Prostate gland (tissue), 2 donors: ENCODE results near the gene DZIP3. TPM values are rescaled to one million over a fixed set of nuclear protein-coding genes. Genes with fewer than 3 reads are reported as not detected.

Experiments used
- DNase-seq: peaks from one replicate; pipeline ENCODE4 v3.0.0-alpha.2; 2019; ENCODE audit warnings: low spot score
- H3K27ac ChIP-seq, 2 donors: fragments of 200-600 bp; sonication (generic); 2 replicates each; pipeline ENCODE4 v1.5.1; 2017 to 2019
- H3K27me3 ChIP-seq: fragments of 200-600 bp; sonication (generic); replicated peaks from 2 replicates; pipeline ENCODE4 v1.5.1; 2019; ENCODE audit not compliant: insufficient read depth
- H3K36me3 ChIP-seq, 2 donors: fragments of 200-600 bp; sonication (generic); 1 replicate in 1 of 2; 2 replicates in 1 of 2; pipeline versions ENCODE4 v1.5.1 to v1.8.1; 2017 to 2019
- H3K4me1 ChIP-seq: fragments of 200-600 bp; sonication (generic); replicated peaks from 2 replicates; pipeline ENCODE4 v1.5.1; 2019
- H3K4me3 ChIP-seq, 2 donors: fragments of 200-600 bp; sonication (generic); 2 replicates each; pipeline ENCODE4 v1.5.1; 2017 to 2019
- H3K9me3 ChIP-seq: fragments of 200-600 bp; sonication (generic); 2 replicates; pipeline ENCODE4 v1.5.1; 2017
- POLR2A ChIP-seq: fragments of 450-650 bp; IDR thresholded peaks from one replicate; pipeline ENCODE4 v1.6.1; 2016; ENCODE audit warnings: antibody characterized with exemption, mild to moderate bottlenecking
- POLR2AphosphoS5 ChIP-seq: sonication (generic); formaldehyde crosslinking; IDR thresholded peaks from one replicate; pipeline ENCODE4 v1.6.1; 2017; ENCODE audit warnings: antibody characterized with exemption
- WGBS: methylation state at CpG from one replicate; pipeline ENCODE4 v1.1.5; 2018; 5-methylcytosine and 5-hydroxymethylcytosine counted together
- intact Hi-C: fragments of 100-400 bp; cut with DNase I; formaldehyde crosslinking; loops from one replicate; pipeline ENCODE4 v1.14.2; 2022
- total RNA-seq, 2 donors: library from RNA; depleted of rRNA; stranded (reverse); fragments of >200 nt; gene quantifications; one replicate each; pipeline ENCODE4 v1.1.0, GENCODE V29; 2016
- TF ChIP-seq, protein P1 (sequence below), 4 experiments: fragments of 200-600 bp in 2 of 4; fragments of 450-650 bp in 2 of 4; sonication (generic) in 2 of 4; IDR thresholded peaks; 1 replicate in 3 of 4; 2 replicates in 1 of 4; pipeline ENCODE4 v1.5.1; 2016 to 2019; ENCODE audit warnings: antibody characterized with exemption in 4 of 4, mild to moderate bottlenecking in 2 of 4, moderate library complexity in 2 of 4

DZIP3 gene
- total RNA-seq, 2 donors from 2014 or later, result 9.8 to 22.2 TPM

DNA sequence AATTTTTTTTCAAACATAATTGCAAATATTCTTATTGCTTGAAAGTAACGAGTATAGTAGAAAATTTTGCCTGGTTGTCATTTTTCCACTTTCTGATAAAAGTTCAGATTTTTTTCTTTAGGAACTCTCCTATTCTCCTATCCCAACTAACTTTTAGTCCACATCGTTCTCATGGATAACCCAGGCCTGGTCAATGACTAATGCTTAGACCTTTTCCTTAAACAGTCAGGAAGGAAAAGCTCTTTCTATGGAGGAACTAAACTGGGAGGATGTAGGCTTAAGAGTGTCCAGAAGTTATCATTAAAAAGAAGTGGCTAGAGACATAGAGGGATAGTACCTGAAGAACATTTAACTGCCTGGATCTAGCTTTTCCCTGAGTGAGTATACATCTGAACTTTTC lies 27.0 kb upstream of the DZIP3 start:
- no peak for DNase-seq
- Histone ChIP-seq H3K4me1 (no peaks in the 10 kb centered on the region), H3K27ac (no peak overlapping the region), H3K27me3 (no peaks in the 10 kb centered on the region), H3K4me3 (no peak overlapping the region), H3K36me3 (no peaks in the 10 kb centered on the region), H3K9me3 (no peaks in the 10 kb centered on the region)
- WGBS, result 95% methylated on average over 2 of the region's 2 CpGs
- intact Hi-C loops, result no loop called here
- no peak for TF ChIP-seq POLR2AphosphoS5
- TF ChIP-seq, protein P1, sequence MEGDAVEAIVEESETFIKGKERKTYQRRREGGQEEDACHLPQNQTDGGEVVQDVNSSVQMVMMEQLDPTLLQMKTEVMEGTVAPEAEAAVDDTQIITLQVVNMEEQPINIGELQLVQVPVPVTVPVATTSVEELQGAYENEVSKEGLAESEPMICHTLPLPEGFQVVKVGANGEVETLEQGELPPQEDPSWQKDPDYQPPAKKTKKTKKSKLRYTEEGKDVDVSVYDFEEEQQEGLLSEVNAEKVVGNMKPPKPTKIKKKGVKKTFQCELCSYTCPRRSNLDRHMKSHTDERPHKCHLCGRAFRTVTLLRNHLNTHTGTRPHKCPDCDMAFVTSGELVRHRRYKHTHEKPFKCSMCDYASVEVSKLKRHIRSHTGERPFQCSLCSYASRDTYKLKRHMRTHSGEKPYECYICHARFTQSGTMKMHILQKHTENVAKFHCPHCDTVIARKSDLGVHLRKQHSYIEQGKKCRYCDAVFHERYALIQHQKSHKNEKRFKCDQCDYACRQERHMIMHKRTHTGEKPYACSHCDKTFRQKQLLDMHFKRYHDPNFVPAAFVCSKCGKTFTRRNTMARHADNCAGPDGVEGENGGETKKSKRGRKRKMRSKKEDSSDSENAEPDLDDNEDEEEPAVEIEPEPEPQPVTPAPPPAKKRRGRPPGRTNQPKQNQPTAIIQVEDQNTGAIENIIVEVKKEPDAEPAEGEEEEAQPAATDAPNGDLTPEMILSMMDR (IDR thresholded peaks at IDR 0.05), result no peak
- TF ChIP-seq POLR2A, result no peak

DNA sequence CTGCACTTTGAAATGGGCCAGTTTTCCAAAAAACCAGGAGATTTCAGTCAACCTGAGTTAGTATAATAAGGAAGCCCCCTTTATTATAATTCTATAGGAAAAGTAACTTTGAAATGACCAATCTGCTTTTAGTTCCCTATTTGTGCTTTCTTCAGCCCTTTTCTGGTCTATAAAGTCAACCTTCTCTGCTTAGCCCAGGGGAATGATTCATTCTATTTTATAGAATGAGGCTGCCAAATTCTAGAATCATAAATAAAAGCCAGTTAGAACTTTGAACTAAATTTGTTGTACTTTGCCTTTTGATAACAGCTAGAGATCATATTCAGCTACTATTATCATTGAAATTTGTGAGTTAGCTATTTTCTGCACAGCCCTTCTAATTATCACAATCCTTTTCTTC lies 25.0 kb upstream of the DZIP3 start:
- Histone ChIP-seq H3K27me3 (no peaks in the 10 kb centered on the region), H3K4me1 (no peaks in the 10 kb centered on the region), H3K9me3 (no peaks in the 10 kb centered on the region), H3K27ac (no peak overlapping the region), H3K4me3 (no peak overlapping the region), H3K36me3 (no peaks in the 10 kb centered on the region)
- intact Hi-C loops, result no loop called here
- TF ChIP-seq POLR2A, result no peak
- no peak for DNase-seq

DNA sequence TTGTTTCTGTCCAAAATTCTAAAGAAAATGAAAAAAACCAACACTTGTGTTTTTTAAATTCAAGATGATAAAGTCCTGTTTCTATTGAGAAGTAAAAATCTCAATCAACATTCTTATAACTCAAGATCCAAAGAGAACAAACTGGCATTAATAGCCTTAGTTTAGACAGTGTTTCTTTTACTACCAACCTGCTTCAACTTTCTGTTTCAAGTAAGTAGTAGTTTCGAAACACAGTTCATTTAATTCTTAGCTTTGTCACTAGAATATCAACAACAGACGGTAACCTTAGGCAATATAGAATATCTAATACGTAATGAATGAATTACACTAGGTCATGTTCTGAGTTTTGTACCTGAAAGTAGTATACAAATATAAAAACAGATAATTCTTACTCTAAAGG lies 24.0 kb upstream of the DZIP3 start:
- no peaks in the 10 kb centered on the region for H3K9me3 ChIP-seq
- H3K36me3 ChIP-seq, result no peaks in the 10 kb centered on the region
- no peak overlapping the region for H3K4me3 ChIP-seq
- H3K4me1 ChIP-seq, result no peaks in the 10 kb centered on the region
- 94% methylated on average over 3 of the region's 3 CpGs for WGBS
- intact Hi-C loops, result no loop called here
- no peak for DNase-seq
- no peak overlapping the region for H3K27ac ChIP-seq
- H3K27me3 ChIP-seq, result no peaks in the 10 kb centered on the region
- no peak for TF ChIP-seq POLR2A
- TF ChIP-seq, protein P1 (IDR thresholded peaks at IDR 0.05), result no peak
- no peak for TF ChIP-seq POLR2AphosphoS5

DNA sequence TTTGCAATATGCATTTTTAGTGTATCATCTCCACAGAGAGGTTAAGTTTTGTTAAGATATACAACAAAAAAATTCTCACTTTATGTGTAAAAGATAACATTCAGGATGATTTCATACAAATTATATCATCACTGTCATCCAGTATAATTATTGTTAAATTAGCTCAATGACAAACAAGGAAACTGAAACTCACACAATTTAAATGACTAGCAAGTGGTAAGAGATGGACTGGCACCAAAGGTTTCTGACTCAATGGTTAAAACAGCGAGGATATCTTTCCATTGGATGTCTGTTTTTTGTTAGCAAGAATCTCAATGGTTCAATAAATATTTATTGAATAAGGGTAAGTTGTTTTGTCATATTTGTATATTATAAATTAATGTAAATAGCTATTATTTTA lies 22.9 kb upstream of the DZIP3 start:
- TF ChIP-seq POLR2AphosphoS5, result no peak
- no peak for TF ChIP-seq POLR2A
- TF ChIP-seq, protein P1 (IDR thresholded peaks at IDR 0.05), result no peak
- DNase-seq, result no peak
- no peaks in the 10 kb centered on the region for H3K4me1 ChIP-seq
- no peak overlapping the region for H3K27ac ChIP-seq
- 93% methylated on average over 1 of the region's 1 CpG for WGBS
- intact Hi-C loops, result no loop called here
- no peaks in the 10 kb centered on the region for H3K36me3 ChIP-seq
- H3K4me3 ChIP-seq, result no peak overlapping the region
- H3K27me3 ChIP-seq, result no peaks in the 10 kb centered on the region
- H3K9me3 ChIP-seq, result no peaks in the 10 kb centered on the region

DNA sequence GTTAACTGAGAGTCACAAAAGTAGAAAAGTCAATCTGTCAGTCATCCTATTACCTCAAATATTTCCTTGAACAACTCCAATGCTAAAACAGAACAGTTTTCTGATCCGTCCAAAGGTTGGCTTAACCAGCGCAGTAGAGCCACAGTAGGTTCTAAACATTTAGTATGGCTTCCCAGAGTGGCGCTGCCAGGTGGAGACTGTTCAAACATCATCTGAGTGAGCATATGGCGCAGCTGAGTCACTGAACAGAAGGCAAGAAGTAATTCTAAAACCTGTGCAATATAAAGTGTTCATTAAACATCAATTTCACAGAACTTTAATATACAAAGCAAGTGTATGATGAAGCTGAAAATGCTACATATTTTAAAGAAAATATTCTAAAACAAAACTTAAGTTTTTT lies 20.2 kb upstream of the DZIP3 start:
- H3K9me3 ChIP-seq, result no peaks in the 10 kb centered on the region
- intact Hi-C loops, result no loop called here
- H3K4me1 ChIP-seq, result no peaks in the 10 kb centered on the region
- WGBS, result 98% methylated on average over 4 of the region's 4 CpGs
- no peak overlapping the region for H3K27ac ChIP-seq
- TF ChIP-seq POLR2A (no peak), POLR2AphosphoS5 (no peak)
- TF ChIP-seq, protein P1 (IDR thresholded peaks at IDR 0.05), result no peak
- H3K27me3 ChIP-seq, result no peaks in the 10 kb centered on the region
- H3K4me3 ChIP-seq, result no peak overlapping the region
- DNase-seq, result no peak
- no peaks in the 10 kb centered on the region for H3K36me3 ChIP-seq
